ENCODE data around the gene CCDC3.
A peak's percentile ranks its signal among the peaks of the same experiment; 100 is the strongest.

CCDC3 gene

DNA sequence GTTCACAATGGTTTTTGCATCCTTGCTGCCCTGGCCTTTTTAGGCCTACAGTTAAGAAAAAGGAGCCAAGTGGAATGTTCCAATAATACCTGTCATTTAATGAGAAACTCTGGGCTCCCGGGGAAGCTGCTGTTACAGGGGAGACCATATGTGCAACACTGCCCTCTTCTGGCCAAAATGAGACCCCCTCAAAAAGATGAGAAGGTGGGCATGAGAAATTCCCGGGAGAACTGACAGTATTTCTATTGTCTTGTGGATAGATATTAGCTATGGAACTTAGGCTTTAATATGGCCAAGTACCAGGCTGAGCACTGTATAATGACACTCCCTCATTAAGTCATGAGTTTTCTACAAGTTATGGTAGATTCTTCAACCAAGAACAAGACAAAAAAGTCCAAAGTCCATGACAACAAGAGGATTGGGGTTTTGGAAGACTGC lies 99.4 kb downstream of the CCDC3 start:
- peak; percentile 84 for TF ChIP-seq CTCF (IDR thresholded peaks at IDR 0.05; ENCODE audit: low read depth, low read length, missing control alignments)
- peak; percentile 62 for DNase-seq (ENCODE audit: low read depth)
- in situ Hi-C loops (cut with HindIII; ENCODE audit: low sequenced_read_pairs) = no loop called here
- no peak overlapping the region for H3K4me3 ChIP-seq (ENCODE audit: low read depth, low read length)

- H3K4me3 ChIP-seq (ENCODE audit: low read depth, low read length) = no peak overlapping the region
- in situ Hi-C loops (cut with HindIII; ENCODE audit: low sequenced_read_pairs) = no loop called here
- DNase-seq (ENCODE audit: low read depth) = no peak
- TF ChIP-seq CTCF (IDR thresholded peaks at IDR 0.05; ENCODE audit: low read depth, low read length, missing control alignments) = no peak
These were observed 102.0 kb downstream of the CCDC3 start for GRCh38 chr10:12899546-12899945.

- H3K4me3 ChIP-seq (ENCODE audit: low read depth, low read length) = no peak overlapping the region
- in situ Hi-C loops (cut with HindIII; ENCODE audit: low sequenced_read_pairs) = no loop called here
- TF ChIP-seq CTCF (IDR thresholded peaks at IDR 0.05; ENCODE audit: low read depth, low read length, missing control alignments) = no peak
- no peak for DNase-seq (ENCODE audit: low read depth)
These were observed 103.2 kb downstream of the CCDC3 start for GRCh38 chr10:12898271-12898670.

DNA sequence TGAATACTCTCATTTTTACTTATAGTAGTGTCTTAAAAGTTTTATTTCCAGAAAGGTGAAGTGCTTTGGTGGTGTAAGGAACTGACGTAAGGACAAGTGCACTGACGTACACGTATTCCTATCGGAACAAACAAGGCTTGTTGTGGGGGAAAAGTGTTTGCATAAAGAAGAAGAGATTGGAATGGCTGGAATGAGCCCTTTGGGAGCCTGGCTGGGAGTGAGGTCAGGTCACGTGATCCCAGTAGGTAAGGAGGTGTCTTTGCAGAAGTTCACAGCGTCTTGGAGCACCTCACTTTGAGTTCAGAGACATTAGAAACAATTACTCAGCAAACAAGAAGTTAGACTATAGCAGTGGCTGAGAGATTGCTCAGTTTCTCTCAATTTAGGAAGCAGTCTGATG lies 104.2 kb downstream of the CCDC3 start:
- no peak for DNase-seq (ENCODE audit: low read depth)
- no peak overlapping the region for H3K4me3 ChIP-seq (ENCODE audit: low read depth, low read length)
- no peak for TF ChIP-seq CTCF (IDR thresholded peaks at IDR 0.05; ENCODE audit: low read depth, low read length, missing control alignments)
- in situ Hi-C loops (cut with HindIII; ENCODE audit: low sequenced_read_pairs) = no loop called here

- in situ Hi-C loops (cut with HindIII; ENCODE audit: low sequenced_read_pairs) = no loop called here
These were observed 105.3 kb downstream of the CCDC3 start for GRCh38 chr10:12896251-12896650.

GRCh38 chr10:12892924-12893323 lies 108.6 kb downstream of the CCDC3 start:
- in situ Hi-C loops (cut with HindIII; ENCODE audit: low sequenced_read_pairs) = no loop called here
- TF ChIP-seq CTCF (IDR thresholded peaks at IDR 0.05; ENCODE audit: low read depth, low read length, missing control alignments) = no peak

More at GRCh38 chr10:12896251-12896650, 105.3 kb downstream of the CCDC3 start:
- H3K4me3 ChIP-seq (ENCODE audit: low read depth, low read length) = no peak overlapping the region
- TF ChIP-seq CTCF (IDR thresholded peaks at IDR 0.05; ENCODE audit: low read depth, low read length, missing control alignments) = no peak
- no peak for DNase-seq (ENCODE audit: low read depth)

GRCh38 chr10:12890958-12891357 lies 110.6 kb downstream of the CCDC3 start:
- no peak overlapping the region for H3K4me3 ChIP-seq (ENCODE audit: low read depth, low read length)
- no peak for DNase-seq (ENCODE audit: low read depth)
- in situ Hi-C loops (cut with HindIII; ENCODE audit: low sequenced_read_pairs) = no loop called here
- TF ChIP-seq CTCF (IDR thresholded peaks at IDR 0.05; ENCODE audit: low read depth, low read length, missing control alignments) = no peak

More at GRCh38 chr10:12892924-12893323, 108.6 kb downstream of the CCDC3 start:
- no peak for DNase-seq (ENCODE audit: low read depth)
- no peak overlapping the region for H3K4me3 ChIP-seq (ENCODE audit: low read depth, low read length)
